GM19193 (cell line): ENCODE measurements around the gene CNPPD1.

Source experiments
- POLR2A ChIP-seq: IDR thresholded peaks from 4 replicates; pipeline ENCODE4 v1.6.1; 2011; ENCODE audit not compliant: insufficient read depth, insufficient read length; ENCODE audit errors: extremely low read depth

Gene CNPPD1

GRCh38 chr2:219198974-219199373, 22.2 kb upstream of the CNPPD1 start:
- no peak for TF ChIP-seq POLR2A

DNA sequence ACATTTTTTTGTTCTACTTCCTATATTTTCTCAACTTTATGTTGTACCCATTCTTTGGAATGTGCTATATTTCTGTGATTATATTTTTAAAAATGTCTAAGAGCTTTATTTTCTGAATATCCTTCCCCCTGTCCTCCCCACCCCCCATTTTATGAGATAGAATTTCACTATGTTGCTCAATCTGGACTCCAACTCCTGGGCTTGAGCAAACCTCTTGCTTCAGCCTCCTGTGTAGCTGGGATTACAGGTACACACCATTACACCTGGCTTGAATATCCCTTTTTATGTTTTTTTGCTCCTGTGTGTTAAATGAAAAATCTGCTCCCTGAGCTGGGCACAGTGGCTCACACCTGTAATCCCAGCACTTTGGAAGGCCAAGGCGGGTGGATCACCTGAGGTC, 20.7 kb upstream of the CNPPD1 start:
- TF ChIP-seq POLR2A, result no peak

GRCh38 chr2:219186754-219187456, 10.2 kb upstream of the CNPPD1 start:
- TF ChIP-seq POLR2A, result no peak

- TF ChIP-seq POLR2A, result no peak
These were observed 7.4 kb upstream of the CNPPD1 start for GRCh38 chr2:219184121-219184520.

- TF ChIP-seq POLR2A, result no peak
These were observed 6.5 kb upstream of the CNPPD1 start for GRCh38 chr2:219183151-219183772.

- TF ChIP-seq POLR2A, result no peak
These were observed 5.8 kb upstream of the CNPPD1 start for GRCh38 chr2:219182331-219183150.

- no peak for TF ChIP-seq POLR2A
These were observed 4.8 kb upstream of the CNPPD1 start for GRCh38 chr2:219181531-219181930.

GRCh38 chr2:219180961-219181360, 4.2 kb upstream of the CNPPD1 start:
- no peak for TF ChIP-seq POLR2A

GRCh38 chr2:219179601-219180465, 3.1 kb upstream of the CNPPD1 start:
- no peak for TF ChIP-seq POLR2A

- TF ChIP-seq POLR2A, result no peak
These were observed 1.9 kb upstream of the CNPPD1 start for GRCh38 chr2:219178377-219179175.

GRCh38 chr2:219177552-219178376, 1.0 kb upstream of the CNPPD1 start, which contains the start of gene RETREG2:
Gene RETREG2 (plus strand): TSS chr2:219178275. CDS start chr2:219178353, 78 bp downstream.
- peak; percentile 97 for TF ChIP-seq POLR2A

GRCh38 chr2:219175928-219176817, 552 bp downstream of the CNPPD1 start:
- no peak for TF ChIP-seq POLR2A

DNA sequence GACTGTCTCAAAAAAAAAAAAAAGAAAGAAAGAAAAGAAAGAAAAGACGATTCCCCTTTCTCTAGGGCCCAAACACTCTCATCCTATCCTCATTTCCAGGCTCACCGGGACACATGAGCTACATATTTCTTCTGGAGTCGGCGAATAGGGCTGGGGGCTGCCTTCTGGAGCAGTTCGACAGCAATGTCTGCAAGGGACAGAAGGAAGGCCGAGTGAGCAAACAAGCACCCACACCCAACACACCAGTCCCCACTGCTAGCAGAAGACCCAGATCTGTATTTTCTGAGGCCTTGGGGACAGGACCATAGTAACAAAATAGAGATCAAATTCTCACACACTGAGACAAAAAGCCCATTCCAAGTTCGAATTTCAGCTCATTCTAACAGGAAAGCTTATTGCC, 1.2 kb downstream of the CNPPD1 start:
- no peak for TF ChIP-seq POLR2A

- TF ChIP-seq POLR2A, result no peak
These were observed 1.9 kb downstream of the CNPPD1 start for GRCh38 chr2:219174801-219175200.
